NCI-H510A treated with DMSO at 0.1 percent for 48 hours (cell line): Measurements from ENCODE around the gene GRIK4.

Experiments used
- DNase-seq: peaks from one replicate; lab custom pipeline; 2025; lab: John Stamatoyannopoulos, UW

The GRIK4 gene

GRCh38 chr11:120525261-120526171, 14.0 kb downstream of the GRIK4 start:
- no peak for DNase-seq

GRCh38 chr11:120526241-120526640, 14.7 kb downstream of the GRIK4 start:
- DNase-seq = no peak

DNA sequence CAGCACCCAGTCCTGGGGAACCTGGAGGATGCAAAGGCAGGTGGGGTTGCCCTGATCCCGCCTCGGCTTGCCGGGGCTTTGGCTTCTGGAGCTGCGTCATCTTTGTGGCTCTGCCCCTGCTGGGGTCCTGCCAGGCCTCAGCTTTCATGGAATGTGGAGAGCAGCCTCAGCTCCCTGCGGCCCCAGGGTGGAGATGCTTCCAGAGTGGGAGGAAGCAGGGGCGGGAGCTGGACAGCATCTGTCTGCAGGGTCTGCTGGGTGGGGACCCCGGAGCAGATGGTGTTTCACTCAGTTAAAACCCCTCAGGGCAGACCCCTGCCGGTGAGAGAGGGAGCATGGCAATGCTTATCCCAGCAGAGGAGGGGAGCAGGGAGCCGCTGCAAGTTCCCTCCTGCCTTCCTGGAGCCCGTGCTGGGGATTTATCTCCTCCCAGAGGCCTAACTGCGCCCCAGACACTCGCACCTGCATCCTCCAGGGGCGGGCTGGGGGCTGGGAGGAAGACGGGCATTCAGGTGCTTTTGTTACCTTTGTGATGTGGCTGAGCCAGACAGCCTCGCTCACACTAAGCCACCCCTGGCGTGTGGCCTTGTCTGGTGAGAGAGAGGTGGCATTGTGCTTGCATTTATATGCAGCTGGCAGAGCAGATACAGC, 15.7 kb downstream of the GRIK4 start:
- no peak for DNase-seq

- DNase-seq = no peak
Measured at GRCh38 chr11:120528749-120529148, 17.2 kb downstream of the GRIK4 start.

- no peak for DNase-seq
Measured at GRCh38 chr11:120529214-120529613, 17.7 kb downstream of the GRIK4 start.

DNA sequence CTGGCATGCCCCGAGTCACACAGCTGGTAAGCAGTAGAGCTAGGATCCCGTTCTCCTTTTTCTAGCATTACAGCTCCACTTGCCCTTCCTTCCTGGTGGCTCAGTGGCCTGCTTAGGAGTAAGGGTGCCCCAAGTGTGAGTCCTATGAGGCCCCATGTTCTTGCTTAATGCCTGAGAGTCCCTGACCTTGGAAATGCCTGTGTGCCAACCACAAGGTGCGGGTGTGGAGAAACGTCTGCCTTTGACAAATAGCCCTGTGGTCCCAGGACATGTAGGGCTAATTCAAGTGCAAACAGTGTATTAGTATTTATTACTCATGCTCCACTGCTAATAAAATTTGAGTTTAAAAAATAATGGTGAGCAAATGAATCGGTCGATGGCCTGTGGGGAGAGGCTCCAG, 18.4 kb downstream of the GRIK4 start:
- DNase-seq = no peak

DNA sequence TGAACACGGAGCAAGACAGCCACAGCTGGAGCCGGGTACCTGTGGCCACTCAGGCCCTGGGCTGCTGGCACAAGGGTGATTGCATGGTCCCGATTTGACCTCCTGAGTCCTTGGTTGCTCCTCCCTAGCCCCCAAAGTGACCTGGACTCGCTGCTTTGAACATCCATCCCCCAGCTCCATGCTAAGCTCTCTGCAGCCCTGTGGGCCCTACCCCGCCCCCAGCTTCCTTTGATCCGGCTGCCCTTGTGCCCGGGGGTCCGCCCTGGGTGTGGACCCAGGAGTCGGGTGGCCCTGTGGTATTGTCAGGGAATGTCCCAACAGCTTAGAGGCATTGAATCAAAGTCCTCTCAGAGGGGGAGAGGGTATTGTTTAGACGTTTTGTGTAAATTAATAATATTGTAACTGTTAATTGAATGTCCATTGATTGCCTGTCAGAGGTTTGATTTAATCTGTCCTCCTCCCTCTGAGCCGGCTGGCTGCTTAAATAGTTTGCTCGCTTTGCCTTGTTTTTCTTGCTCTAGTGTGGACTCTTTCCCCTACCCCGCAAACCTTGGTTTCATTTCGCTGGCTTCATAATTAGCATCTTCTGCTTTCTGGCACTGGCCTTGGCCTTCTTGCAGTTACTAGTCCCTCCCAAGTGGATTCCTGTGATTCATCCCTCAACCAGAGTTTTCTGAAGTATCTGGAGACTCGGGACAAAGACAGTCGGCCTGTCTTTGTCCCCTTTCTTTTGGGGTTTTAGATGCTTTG, 20.7 kb downstream of the GRIK4 start:
- DNase-seq = no peak

- DNase-seq = no peak
Measured at GRCh38 chr11:120532832-120533196, 21.3 kb downstream of the GRIK4 start.

- DNase-seq = no peak
Measured at GRCh38 chr11:120536091-120536796, 24.7 kb downstream of the GRIK4 start.

DNA sequence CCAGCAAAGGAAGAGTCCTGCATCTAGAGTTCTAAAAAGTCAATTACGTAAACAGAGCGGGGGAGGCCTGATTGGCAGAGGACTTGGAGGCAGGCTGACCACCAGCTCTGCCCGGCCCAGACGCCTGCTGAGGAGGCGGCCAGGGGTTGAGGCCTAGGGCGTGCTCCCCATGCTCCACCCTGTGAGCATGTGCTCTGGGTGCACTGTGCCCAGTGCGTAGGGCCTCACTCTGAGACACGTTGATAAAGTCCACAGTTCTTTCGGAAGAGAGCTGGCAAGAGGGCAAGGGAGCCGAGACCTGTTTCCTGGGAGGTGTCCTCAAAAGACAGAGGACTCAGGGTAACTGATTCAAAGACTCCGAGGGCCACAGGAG, 25.2 kb downstream of the GRIK4 start:
- DNase-seq = no peak

DNA sequence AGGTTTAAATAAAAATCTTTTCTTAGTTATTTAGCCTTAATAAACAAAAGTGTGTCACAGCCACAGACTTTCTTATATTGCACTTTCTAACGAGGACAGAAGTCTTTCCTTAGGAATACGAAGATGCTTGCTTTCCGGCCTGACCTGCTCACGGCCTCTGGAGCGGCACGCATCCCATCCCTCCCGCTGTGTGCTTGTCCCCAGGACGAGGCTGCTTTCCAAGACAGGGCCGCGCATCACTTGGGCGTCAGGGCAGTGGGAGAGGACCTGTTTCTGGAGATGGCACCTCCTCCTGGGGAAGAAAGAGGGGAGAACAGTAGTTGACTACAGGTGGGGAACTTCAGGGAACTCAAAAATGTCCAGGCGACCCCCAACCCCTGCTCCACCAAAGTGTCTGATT, 26.4 kb downstream of the GRIK4 start:
- no peak for DNase-seq

DNA sequence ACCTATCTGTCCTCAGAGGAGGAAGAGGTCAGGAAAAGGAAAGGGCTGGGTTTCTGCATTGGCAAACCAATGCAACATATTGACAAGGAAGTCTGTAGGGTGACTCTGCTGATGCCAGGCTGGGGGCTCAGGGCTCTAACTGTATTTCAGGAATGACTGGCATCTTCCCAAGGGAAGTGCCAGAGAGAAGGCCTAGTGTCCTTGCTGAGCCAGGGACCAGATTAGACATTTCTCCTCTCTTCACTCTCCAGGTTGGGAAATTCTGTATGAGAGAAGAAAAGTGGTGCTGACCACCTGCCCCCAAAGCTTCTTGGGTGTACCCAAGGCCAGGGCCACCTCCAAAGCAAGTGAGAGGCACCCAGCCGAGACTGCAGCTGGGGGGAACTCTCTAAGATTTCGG, 27.2 kb downstream of the GRIK4 start:
- no peak for DNase-seq

DNA sequence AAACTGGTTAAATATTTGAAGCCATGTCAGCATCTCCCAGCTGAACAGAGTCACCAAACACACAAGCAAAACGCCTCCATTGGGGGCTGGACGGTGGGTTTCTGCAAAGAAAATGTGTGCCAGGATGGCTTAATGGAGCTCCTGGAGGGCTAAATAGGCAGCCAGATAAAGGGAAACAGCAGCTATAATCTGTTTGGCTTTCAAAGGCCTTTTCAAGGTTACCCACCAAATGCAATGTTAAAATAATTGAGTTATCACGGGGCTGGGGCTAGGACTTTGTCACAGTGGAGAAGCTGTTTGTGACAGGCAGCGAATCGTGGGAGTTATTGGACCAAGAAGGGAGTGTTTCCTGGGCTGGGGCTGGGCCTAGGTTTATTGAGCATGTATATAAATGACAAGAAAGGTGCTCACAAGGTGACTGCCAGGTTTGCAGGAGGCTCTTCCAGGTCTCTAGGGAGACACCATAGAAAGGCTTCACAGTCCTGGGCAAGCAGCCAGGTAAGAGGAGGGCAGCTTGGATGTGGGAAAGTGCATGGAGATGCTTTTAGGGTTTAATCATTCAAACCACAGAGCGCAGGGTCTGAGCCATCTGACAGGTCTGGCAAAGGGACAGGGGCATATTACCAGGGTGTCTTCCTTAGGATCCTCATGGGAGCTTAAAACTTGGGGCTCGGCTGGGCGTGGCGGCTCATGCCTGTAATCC, 28.3 kb downstream of the GRIK4 start:
- no peak for DNase-seq

DNA sequence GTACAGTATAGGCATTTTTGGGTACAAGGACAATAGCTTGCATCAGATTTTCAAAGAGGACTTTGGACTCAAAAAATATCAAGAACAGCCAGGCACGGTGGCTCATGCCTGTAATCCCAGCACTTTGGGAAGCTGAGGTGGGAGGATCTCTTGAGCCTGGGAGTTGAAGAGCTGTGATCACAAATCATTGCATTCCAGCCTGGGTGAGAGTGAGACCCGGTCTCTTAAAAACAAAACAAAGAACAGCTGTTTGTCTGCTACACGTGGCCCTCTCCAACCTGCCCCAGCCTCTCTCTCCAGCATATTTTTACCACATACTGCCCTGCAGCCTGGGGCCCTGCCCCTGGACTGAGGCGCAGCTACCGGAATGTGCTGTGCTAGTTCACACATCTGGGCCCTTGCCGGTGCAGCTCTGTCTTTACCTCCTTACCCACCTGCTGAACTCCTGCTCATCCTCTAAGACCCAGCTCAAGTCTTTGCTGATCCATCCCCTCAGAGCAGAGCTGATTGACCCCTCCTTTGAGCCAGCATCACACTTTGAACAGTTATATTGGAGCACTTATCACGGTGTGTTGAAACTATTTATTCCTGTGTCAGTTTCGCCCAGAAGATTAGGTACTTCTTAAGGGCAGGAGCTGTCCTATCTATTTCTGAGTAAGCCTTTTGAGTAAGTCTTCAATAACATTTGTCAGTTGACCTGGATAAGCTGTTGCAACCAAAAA, 29.4 kb downstream of the GRIK4 start:
- no peak for DNase-seq

DNA sequence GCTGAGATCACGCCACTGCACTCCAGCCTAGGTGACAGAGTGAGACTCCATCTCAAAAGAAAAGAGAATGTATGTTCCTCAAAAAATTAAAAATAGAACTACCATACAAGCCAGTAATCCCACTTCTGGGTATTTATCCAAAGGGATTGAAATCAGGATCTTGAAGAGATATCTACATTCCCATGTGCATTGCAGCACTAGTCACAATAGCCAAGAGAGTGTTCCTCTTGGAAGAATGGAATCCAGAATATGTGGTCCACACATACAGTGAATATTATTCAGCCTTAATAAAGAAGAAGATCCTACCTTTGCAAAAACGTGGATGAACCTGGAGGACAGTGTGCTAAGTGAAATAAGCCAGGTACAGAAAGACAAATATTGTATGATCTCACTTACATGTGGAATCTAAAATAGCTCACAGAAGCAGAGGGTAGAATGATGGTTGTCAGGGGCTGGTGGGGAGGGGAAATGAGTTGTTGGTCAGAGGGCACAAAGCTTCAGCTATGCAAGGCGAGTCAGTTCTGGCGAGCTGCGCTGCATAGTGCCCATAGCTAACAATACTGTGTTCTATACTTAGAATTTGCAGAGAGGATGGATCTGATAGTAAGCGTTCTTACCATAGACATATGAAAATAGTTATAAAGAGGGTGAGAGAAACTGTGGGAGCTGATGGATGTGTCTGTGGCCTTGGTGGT, 32.1 kb downstream of the GRIK4 start:
- DNase-seq = no peak

GRCh38 chr11:120545813-120546212, 34.3 kb downstream of the GRIK4 start:
- DNase-seq = no peak

DNA sequence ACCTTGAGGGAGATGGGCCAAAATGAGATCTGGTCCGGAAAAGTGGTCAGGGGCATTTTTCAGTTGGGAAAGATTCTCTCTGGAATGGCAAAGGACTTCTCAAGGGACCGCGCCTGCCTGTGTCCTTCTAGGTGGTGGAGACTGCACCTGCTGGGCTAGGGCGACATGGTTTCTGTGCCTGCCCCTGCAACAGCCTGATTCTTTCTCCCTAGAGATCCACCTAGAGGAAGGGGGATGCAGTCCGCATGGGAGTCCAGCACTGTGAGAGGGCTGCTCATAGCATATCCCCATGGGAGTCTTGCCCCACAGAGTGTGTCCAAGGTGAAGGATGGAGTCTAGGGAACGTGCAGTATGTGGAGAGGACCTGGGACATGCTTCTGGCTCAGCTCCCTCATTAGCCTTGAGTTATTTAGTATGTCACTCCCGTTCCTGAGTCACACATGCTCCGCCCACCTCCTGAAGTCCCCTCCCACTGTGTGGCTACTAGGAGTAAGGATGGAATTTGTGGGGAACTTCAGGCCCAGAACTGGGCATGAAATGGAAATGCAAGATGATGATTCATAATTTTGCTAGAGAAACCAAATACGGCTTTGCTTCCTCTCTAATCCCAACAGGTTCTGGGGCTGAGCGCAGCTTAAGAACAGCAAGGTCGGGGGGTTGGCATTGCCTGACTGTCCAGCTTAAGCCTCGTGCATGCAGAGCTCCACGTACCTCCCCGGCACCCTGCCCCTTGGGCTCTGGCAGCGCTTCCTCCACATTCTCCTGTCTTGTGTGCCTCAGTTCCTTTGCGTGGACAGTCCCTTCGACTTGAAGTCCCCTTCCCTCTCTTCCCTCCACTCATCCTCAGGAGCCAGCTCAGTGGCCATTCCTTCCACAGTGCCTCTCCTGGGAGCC, 35.0 kb downstream of the GRIK4 start:
- DNase-seq = no peak

GRCh38 chr11:120547316-120547715, 35.8 kb downstream of the GRIK4 start:
- DNase-seq = no peak
